Measurements from ENCODE around the gene VAV1. TPM values are rescaled to one million over a fixed set of nuclear protein-coding genes. Genes with fewer than 3 reads are reported as not detected.

The VAV1 gene
- total and polyA plus RNA-seq, 10 of the 15 experiments (the other 5 are each of a cell fraction or from before 2014, with no cell fraction given): 1.6 to 76.8 (median 40.7) TPM

GRCh38 chr19:6753178-6754031, 19.1 kb upstream of the VAV1 start:
- FAIRE-seq: peak; percentile 94
- BruUV-seq (replicated peaks): no TSS peak
- WGBS (ENCODE audit: insufficient coverage, insufficient replicate concordance, low lambda C conversion rate, missing lambda C conversion rate): 4% methylated on average over 50 of the region's 50 CpGs
- ChIA-PET RAD21 (ENCODE audit: unreplicated experiment) (interaction anchor here (0.6 to 1.0 kb wide), 5 partner anchors 15 to 242 kb away, joined by 3 to 6 read pairs (median 3); partner anchors contain the start of gene VAV1), POLR2A (interaction anchor here (0.6 kb wide), 1 partner anchor 110 kb away, joined by 3 read pairs; no protein-coding TSS in a partner anchor), SMC1A (ENCODE audit: uncharacterized antibody, unreplicated experiment) (interaction anchor here (1.0 kb wide), 1 partner anchor 12 kb away, joined by 3 read pairs; no protein-coding TSS in a partner anchor), CTCF (interaction anchor here (0.6 to 1.4 kb wide), 4 partner anchors 10 to 433 kb away, joined by 3 to 7 read pairs (median 4); partner anchors contain the start of genes GPR108 and TNFSF9)
- H3K27ac ChIP-seq (ENCODE audit: control insufficient read depth, insufficient read depth): peak overlapping the region; percentile 64
- no peaks in the 10 kb centered on the region; the same call in 1 of the 2 replicates for H3K79me2 ChIP-seq (ENCODE audit: control insufficient read depth, insufficient read depth, low read length)
- peak overlapping the region; percentile 50; the same call in 1 of the 2 replicates for H3K9ac ChIP-seq (ENCODE audit: control insufficient read depth, insufficient read depth, low read length)
- peak overlapping the region; percentile 48; the same call in 1 of the 2 replicates for H3K4me3 ChIP-seq
- H4K20me1 ChIP-seq (ENCODE audit: control insufficient read depth, insufficient read depth): no peaks in the 10 kb centered on the region
- intact Hi-C loops (cut with micrococcal nuclease; ENCODE audit: unreplicated experiment) (loop anchor here (5.0 kb wide), 2 partner anchors 109 to 121 kb away; no protein-coding TSS in a partner anchor), in situ Hi-C loops (cut with MboI) (no loop called here)
- H2AFZ ChIP-seq (ENCODE audit: control insufficient read depth, low read depth, low read length): peak overlapping the region; percentile 91
- peak; percentile 96 for ATAC-seq
- no peaks in the 10 kb centered on the region for H3K27me3 ChIP-seq (replicated peaks in 1 of 2; ENCODE audit: control insufficient read depth in 2 of 2, insufficient read depth in 2 of 2, low read length in 1 of 2)
- peak overlapping the region; percentile 92 for H3K4me2 ChIP-seq (ENCODE audit: control insufficient read depth, insufficient read depth)
- H3K9me3 ChIP-seq (replicated peaks; ENCODE audit: control insufficient read depth, insufficient read depth, low read length): no peaks in the 10 kb centered on the region
- H3K4me1 ChIP-seq (ENCODE audit: control insufficient read depth, insufficient read depth, low read length): peaks cover 18% of the 10 kb centered on the region
- peak; percentile 57 for DNase-seq (ENCODE audit: low read depth, low spot score)
- H3K36me3 ChIP-seq (ENCODE audit: control insufficient read depth in 2 of 2, insufficient read depth in 2 of 2, low read length in 1 of 2): peaks cover 9 to 13% of the 10 kb centered on the region in 2 experiments
- TF ChIP-seq ESRRA (IDR thresholded peaks at IDR 0.05; ENCODE audit: low read length) (no peak), STAT3 (IDR thresholded peaks at IDR 0.05; ENCODE audit: low read depth, low read length) (no peak), BHLHE40 (IDR thresholded peaks at IDR 0.05; ENCODE audit: borderline replicate concordance in 1 of 2, low read depth in 2 of 2, low read length in 1 of 2) (peak; percentile 92 to 96), RAD51 (IDR thresholded peaks at IDR 0.05) (peak; percentile 83), ZNF207 (IDR thresholded peaks at IDR 0.05; ENCODE audit: borderline replicate concordance) (peak; percentile 52; the same call in 1 of the 2 replicates), MXI1 (IDR thresholded peaks at IDR 0.05; ENCODE audit: low read depth, low read length) (peak; percentile 86), TAF1 (IDR thresholded peaks at IDR 0.05; ENCODE audit: borderline replicate concordance, low read depth, low read length) (no peak; the same call in 1 of the 2 replicates), BCLAF1 (IDR thresholded peaks at IDR 0.05) (no peak), IKZF2 (IDR thresholded peaks at IDR 0.05) (peak in 1 of 2 experiments; percentile 46; a peak in 2 of 4 replicates), RAD21 (IDR thresholded peaks at IDR 0.05; ENCODE audit: insufficient read depth, low read depth, low read length) (peak; percentile 50; the same call in 1 of the 2 replicates), CBFB (IDR thresholded peaks at IDR 0.05; ENCODE audit: low read depth) (no peak), IKZF1 (conservative IDR thresholded peaks at IDR 0.05) (peak; percentile 59), MAX (IDR thresholded peaks at IDR 0.05; ENCODE audit: low read depth, low read length) (peak; percentile 85; the same call in 1 of the 2 replicates), POLR2AphosphoS2 (IDR thresholded peaks at IDR 0.05; ENCODE audit: low read depth, low read length) (no peak; the same call in 1 of the 2 replicates), ZNF24 (IDR thresholded peaks at IDR 0.05) (0 out of 2 replicates have a peak, but pooled peaks have one; percentile 9), ZBTB33 (IDR thresholded peaks at IDR 0.05) (no peak), HDAC6 (IDR thresholded peaks at IDR 0.05; ENCODE audit: unreplicated experiment) (no peak), POLR2A (IDR thresholded peaks at IDR 0.05; ENCODE audit: low read depth, low read length) (peak; percentile 80)

All from GM12878 (cell line).